Activated CD4-positive, alpha-beta T cell treated with anti-CD3 and anti-CD28 coated beads, Interleukin-2, Interleukin-6, amounts not matched to agents 100 ng/mL and 50 ng/mL, durations not matched to agents 16 hours and 8 hours (primary cell): Measurements from ENCODE around the gene AGMAT.

Source experiments
- DNase-seq: peaks from one replicate; pipeline ENCODE4 v3.0.0-alpha.2; 2020

AGMAT gene, protein sequence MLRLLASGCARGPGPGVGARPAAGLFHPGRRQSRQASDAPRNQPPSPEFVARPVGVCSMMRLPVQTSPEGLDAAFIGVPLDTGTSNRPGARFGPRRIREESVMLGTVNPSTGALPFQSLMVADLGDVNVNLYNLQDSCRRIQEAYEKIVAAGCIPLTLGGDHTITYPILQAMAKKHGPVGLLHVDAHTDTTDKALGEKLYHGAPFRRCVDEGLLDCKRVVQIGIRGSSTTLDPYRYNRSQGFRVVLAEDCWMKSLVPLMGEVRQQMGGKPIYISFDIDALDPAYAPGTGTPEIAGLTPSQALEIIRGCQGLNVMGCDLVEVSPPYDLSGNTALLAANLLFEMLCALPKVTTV

DNA sequence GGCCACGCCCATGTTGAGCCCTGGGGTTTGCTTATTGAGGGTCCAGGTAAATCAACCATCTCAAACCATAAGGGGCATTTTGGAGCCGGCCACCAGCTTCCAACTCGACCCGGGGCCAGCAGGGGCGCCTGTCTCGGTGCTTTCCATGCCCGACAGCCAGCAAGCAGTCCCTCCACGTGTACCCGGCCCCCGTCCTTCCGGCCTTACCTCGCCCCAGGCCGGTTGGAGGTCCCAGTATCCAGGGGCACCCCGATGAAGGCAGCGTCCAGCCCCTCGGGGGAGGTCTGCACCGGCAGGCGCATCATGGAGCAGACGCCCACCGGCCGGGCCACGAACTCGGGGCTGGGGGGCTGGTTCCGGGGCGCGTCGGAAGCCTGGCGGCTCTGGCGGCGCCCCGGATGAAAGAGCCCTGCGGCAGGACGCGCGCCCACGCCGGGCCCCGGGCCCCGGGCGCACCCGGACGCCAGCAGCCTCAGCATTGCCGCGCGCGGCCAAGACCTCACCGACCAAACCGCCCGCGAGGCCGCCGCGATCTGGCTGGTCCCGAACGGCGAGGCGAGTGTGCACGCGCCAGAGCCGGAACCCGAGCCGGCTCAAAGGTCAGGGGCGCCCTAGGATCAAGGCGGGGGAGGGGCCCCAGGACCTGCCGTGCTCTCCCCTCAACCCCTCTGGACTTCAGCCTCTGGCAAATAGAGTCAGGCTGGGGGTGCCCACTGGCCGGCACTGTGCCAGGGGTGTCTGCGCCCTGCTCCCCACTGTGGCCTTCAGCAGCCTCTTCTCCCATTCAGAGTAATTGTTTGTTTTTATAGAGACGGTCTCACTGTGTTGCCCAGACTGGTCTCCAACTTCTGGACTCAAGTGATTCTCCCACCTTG lies at the start of gene AGMAT:
TSS of gene AGMAT (minus strand) at position 563 of the 875 bp plus-strand sequence. CDS start at position 479, 84 bp downstream.
- peak; percentile 72 for DNase-seq

DNA sequence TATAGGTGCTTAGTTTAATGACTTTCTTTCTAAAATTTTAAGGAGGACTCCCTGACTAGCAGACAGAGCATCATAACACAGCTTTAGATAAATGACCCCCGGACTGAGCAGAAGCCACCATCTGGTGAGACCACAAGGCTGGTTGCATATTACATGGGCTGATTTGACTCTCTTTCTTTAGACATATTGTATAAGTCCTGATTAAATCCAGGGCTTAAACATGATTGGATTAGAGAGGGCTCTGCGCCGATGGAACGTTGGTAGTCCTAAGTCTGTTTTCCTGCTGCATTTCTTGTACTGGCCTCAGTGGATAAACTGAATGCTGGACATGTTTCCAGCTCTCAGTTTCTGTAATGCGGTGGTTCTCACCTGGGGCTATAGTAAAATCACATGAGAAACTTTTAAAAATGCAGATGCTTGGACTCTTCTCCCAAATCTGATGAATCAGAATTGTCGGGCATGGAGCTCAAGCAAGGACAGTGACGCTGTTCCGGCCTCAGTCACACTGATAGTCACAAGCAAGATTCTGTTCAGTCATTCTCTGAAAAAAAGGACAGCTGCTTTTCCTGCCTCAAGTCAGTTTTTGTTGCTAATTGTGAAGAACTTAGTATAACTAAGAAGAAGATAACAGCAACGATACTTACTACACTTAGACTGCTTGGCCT lies 49.0 kb upstream of the AGMAT start:
- DNase-seq: no peak

DNA sequence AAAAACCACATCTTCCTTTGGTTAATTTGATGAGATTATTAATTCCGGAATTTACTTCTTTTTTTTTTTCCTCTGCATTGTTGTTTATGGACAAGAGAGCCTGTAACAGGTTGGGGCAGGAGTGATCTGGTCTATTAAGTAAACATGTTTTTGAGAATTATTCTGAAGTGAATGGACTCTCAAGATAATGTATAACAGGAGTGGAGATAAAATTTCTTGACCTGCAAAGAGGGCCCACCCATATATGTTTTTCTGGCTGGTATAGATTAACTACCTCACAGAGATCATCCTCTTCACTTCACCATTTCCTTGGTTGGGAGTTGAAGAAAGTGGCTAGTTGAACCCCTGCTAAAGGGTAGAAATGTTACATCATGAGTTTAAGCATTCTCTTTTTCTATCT lies 43.2 kb upstream of the AGMAT start:
- no peak for DNase-seq

DNA sequence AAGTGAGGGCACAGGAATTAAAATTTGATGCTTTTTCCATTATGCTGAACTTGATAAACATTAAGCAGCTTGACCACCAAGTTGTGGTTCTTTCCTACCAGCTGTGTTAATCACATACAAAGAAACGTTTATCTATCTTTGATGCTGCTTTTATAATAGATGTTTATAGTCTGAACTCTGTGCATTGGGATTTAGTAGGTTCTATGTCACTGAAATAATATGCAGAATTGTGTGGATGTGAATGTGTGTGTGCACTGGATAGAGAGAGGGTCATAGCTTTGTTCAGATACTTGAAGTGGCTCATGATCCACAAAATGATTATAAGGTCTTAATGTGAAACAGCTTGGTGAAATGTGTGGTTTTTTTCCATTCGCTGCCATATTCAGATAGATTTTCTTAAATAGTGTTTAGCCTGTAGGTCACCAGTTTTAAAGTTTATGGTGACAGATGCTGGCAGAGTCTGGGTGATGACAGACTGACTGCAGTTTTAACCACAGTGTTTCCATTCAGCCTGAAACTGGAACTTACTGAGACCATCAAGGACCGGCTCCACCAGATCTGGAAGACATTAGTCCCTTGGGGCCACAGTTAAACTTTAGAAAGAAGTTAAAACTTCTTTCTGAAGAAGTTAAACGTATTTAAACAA lies 42.6 kb upstream of the AGMAT start:
- DNase-seq: peak; percentile 39

DNA sequence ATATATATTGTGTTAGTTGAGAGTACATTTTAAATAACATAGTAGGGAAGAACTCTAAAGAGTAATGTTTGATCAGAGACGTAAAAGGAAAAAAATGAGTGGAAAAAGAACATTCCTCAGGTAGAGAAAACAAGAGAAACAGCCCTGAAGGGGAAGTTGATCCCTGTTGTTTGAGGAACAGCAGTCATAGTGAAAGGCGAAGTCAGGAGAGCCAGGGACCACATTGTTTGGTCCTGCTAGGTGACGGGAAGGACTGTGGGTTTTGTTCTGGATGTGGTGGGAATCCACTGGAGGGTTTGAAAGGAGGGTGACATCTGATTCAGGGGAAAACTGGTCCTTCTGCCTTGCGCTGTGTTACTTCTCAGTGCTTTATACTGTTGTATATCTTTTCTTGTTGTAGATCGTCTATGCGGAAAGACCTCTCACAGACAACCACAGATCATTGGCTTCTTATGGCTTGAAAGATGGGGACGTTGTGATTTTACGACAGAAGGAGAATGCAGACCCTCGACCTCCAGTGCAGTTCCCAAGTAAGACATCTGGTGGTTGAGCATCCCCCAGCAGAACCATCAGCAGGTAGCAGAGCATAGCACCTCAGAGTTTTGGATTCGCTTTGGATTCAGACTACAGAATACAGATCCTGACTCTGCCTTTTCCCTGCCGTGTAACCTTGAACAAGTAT lies 41.6 kb upstream of the AGMAT start:
- DNase-seq: no peak

DNA sequence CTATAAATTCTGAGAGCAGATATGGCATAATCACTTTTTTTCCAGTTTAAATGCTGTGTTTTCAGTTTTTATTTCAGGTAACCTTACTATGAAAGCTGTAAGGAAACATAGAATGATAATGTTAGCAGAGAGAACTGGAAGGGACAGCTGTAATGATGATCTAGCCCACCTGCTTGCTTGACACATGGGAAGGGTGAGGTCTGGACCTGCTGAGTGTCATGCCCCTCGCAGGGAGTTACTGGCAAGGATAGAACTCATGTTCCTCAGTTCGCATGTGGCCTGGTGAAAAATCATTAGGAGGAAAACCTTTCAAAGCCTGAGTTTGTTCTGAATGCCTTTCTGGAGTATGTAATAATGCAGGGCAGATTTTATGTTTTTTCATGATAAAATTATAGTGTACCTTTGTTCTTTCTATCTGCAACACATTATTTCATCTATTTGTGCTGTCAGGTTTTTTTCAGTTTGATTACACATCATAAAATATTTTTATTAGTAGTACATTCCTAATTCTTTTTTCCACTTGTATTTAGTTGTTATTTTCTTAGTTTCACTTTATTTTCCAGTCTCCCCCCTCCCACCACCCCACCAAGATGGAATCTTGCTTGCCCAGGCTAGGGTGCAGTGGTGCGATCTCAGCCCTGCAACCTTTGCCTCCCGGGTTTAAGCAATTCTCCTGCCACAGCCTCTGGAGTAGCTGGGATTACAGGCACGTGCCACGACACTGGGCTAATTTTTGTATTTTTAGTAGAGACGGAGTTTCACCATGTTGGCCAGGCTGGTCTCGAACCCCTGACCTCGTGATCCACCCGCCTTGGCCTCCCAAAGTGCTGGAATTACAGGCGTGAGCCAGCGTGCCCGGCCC lies 40.4 kb upstream of the AGMAT start:
- DNase-seq: no peak

DNA sequence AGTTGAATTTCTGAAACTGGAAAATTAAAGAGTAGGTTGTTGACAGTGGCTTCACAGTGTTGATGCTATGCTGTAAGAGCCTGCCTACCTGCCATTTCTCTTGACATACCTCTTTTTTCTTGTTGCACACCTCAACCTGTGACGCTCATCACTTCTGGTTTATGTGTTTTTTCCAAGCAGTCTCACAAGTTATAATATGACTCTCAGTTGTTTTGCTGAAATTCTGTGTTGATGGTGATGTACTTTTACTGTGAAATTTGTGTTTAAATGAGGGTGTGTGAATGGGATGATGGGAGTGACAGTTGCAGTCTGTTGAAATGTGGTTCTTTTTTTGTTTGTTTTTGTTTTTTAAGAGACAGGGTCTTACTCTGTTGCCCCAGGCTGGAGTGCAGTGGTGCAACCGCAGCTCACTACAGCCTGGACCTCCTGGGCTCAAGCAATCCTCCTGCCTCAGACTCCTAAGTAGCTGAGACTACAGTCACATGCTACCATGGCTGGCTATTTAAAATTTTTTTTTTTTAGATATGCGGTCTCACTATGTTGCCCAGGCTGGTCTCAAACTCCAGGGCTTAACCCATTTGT lies 39.4 kb upstream of the AGMAT start:
- DNase-seq: no peak

DNA sequence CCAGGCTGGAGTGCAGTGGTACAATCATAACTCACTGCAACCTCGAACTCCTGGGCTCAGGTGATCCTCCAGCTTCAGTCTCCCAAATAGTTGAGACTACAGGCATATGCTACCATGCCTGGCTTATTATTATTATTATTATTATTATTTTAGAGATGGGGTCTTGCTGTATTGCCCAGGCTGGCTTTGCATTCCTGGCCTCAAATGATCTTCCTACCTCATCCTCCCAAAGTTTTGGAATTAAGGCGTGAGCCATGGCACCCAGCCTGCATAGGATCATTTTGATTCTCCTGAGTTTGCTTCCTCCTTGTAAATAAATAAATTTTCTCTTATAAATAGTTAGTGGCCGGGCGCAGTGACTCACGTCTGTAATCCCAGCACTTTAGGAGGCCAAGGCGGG lies 38.6 kb upstream of the AGMAT start:
- DNase-seq: no peak

DNA sequence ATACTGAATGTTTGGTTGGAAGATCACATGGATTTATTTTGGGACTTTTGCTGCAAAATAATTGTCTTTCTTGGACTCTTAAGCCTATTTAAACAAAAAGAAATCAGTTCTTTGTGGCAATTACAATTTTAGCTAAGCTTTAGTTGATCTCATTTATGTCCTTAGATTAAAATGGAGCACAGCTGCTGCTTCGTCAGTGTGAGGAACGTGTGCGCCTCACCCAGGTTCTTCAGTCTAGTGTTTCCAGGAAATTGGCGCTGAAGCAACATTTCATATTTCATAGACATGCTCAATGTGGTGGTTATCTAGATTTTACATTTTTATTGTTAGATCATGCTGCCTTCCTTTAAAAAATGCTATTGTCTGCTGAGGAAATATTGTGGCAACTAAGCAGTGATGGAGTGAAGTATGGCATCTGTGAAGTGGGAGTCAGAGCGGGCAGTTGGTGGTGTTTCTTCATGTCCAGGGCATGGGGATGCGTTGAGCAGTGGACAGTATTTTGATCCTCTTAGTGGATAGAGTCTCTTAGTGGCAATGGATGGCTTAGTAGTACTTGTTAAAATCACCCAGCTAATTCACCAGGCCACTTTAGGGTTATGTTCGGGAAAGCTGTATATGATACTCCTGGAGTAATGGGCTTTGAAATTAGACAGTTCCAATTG lies 38.0 kb upstream of the AGMAT start:
- DNase-seq: no peak

DNA sequence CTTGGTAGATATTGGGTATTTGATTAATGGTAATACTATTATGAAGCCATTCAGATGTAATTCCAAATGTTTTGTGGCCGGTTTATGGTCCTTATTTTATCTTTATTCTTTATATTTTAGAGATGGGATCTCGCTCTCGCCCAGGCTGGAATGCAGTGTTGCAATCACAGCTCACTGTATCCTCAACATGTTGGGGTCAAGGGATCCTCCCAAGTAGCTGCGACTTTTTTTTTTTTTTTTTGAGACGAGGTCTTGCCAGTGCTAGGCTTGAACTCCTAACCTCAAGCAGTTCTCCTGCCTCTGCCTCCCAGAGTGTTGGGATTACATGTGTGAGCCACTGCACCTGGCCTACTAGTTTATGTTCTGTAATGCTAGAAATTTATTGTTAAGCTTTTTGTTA lies 37.1 kb upstream of the AGMAT start:
- no peak for DNase-seq

DNA sequence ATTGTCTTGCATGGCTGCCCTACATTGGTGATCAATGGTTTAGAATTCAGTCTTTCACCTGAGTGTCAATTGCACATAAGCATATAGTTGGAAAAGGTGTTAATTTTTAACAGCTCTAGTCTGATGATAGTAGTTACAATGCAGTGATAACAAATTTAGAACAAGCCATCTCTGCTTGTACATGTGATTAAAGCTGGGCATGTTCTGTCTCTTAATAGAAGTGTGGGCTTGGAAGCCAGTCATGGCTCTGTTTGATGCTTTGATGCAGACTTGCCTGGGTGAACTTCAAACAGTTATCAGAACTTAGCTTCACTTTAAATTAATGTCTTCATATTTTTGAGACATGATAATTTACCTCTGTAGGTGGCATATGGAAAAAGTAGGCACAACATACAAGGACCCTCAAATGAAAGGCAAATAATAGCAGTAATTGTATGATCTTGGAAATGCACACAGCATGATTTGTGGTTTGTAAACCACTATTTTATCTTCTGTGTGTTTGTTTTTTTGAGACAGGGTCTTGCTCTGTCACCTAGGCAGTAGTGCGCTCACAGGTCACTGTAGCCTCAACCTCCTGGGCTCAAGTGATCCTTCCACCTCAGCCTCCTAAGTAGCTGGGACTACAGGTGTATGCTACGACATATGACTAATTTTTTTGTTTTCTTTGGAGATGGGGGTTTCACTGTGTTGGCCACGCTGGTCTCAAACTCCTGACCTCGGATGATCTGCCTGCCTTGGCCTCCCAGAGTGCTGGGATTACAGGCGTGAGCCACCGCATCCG lies 36.2 kb upstream of the AGMAT start:
- no peak for DNase-seq

DNA sequence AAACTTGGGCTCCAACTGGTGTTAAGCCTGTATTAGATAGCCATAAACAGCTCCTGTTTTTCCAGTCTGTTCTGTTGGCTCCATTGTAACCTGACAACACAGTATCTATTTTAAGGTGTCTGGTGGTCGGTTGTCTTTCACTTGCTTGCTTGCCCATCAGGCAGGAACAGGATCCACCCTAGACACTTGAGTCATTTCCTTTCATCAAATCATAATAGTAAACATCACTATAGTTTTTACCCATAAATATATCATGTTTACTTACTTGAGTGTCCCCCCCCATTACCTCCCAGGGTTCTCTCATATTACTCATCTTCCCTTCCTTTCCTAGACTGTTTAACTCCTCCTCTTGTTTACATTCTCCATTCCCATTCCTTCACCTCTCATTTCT lies 35.3 kb upstream of the AGMAT start:
- peak; percentile 33 for DNase-seq

DNA sequence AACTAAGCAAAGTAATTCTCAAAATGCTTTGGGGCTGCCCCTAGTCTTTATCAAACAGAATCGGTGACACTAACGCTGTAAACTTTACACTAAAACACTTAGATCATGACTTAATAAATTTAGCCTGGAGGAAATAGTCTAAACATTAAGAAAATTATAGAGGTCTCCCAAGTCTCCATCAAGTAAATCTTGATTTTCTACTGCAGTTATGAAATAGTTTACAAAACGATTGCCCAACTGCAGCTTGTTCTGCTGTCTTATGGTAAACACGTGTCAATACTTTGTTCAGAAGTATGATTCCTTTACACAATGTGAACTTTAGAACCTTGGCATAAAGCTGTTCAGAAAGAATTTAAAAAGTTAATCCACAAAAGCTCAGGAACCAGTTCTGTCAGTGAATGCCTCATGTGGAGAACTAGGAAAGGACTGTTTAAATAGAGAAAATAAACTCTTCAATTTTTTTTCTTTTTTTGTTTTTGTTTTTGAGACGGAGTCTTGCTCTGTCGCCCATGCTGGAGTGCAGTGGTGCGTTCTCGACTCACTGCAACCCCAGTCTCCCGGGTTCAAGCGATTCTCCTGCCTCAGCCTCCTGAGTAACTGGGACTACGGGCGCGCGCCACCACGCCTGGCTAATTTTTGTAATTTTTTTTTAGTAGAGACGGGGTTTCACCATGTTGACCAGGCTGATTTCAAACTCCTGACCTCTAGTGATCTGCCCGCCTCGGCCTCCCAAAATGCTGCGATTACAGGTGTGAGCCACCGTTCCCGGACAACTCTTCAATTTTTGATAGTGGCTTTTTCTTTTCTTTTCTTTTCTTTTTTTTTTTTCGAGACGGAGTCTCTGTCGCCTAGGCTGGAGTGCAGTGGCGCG lies 34.0 kb upstream of the AGMAT start:
- DNase-seq: no peak

DNA sequence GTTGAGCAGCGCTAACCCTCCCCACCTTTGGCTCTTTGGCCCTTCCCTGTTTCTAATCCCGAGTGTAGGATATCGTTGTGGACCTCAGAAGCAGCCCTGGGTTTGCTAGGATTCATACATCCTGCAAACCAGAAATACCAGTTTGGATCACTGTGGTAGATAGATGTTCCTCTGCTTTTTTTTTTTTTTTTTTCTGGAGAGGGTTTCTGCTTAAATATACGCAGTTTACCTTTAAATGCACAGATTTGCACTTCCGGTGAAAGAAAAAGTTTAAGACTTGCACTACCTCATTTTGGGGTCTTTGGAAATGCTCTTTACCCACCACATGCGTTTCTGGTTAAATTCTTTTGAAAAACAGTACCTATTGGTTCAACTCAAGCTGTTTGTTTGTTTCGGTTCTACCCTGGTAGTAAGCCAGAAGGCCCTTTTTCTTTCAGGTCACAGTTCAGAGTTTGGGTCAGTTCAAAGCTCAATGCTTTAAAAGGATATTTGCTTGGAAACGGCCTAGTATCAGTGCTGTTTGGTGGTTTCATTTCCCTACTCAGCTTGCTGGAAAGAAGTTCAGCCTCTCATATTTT lies 33.3 kb upstream of the AGMAT start:
- DNase-seq: peak; percentile 33

DNA sequence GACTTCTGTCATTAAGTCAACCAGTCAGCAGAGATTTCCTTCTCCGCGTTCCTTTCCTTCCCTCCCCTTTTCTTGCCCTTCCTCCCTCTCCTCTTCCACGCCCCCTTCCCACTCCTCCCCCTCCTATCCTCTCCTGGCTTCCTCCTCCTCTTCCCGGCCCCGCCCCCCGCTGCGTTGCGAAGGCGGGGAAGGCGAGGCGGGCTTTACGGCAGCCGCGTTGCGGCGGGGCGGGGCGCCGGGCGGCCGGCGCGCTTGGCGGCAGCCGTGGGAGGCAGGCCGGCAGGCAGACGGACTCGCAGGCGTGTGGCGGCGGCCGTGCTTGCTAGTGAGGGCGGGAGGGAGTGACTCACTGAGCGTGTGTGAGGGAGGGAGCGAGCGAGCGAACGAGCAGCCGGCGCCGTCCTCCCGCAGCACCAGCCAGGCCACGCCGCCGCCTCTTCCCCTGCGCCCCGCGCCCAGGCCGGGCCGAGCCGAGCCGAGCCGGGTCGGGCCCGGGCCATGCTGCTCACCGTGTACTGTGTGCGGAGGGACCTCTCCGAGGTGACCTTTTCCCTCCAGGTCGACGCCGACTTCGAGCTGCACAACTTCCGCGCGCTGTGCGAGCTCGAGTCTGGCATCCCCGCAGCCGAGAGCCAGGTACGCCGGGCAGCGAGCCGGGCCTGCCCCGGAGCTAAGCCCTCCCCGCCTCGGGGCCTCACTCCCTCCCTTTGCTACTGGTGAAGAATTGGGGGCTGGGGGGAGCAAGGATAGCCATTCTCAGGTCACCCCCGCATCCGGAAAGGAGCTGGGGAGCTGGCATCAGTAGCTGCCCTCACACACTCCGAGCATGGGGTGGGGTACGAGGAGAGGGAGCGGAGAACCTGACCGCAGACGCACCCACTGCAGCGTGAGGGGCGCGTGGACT lies 32.6 kb upstream of the AGMAT start, which contains the start of gene DDI2:
TSS of gene DDI2 (plus strand) at position 286 of the 904 bp plus-strand sequence. CDS start at position 499, 213 bp downstream.
- peak; percentile 97 for DNase-seq

DNA sequence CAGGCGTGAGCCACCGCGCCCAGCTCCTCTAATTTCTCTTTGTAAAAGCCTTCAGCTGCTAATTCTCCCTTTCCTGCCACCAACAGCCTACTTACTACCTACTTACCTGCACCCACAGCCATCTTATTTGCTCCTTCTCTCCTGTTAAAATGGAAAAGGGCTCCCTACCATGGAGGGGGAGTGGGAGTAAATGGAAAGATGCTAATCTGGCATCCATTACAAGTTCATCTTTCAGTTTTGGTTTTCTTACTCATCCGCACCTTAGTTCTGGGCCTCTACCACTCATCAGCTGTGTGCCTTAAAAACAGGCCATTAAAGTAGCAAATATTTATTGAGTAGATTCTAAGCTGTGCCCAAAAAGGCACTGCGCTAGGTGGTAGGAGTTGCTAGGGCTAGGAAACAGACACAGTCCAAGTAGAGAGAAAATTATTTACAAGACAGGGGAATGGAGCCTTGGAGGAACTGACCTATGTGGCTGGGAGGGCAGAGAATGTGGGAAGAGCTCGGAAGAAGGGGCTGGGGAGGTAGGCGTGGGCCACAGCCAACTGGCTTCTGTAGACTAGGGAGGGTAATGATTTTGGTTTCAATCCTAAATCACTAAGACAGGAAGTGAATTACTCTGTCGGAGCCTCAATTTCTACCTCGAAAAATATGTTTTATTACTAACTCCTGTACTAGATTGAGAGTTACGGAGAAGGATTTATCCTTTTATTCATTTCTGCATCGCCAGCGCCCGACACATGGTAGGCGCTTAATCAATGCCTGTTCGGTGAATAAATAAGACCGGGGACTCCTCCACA lies 31.7 kb upstream of the AGMAT start:
- peak; percentile 9 for DNase-seq
